ENCODE data around the gene RECK. TPM values are rescaled to one million over a fixed set of nuclear protein-coding genes. Genes with fewer than 3 reads are reported as not detected.

RECK gene
- polyA plus RNA-seq, 1 donor: 9.1 TPM

DNA sequence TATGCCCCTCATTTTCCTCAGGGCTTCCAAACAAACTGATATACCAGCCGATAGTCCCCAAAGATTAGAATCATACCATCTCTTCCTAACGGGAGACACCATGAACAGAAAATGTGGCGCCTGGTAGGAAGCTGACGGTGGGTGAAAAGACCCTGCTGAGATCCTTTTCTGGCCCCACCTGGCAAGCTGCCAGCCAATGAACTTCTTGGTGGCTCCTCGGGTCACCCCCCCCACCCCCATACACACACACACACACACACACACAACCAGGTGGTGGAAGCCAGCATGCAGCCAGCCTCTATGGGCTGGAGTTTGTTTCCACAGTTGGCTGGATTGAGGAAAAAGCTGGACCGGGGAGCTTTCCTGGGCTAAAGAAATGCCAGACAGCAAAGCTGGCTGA is 127.7 kb downstream of the RECK start:
- 80% methylated on average over 1 of the region's 6 CpGs for WGBS (ENCODE audit: insufficient coverage, low lambda C conversion rate)
- Histone ChIP-seq H3K27me3 (ENCODE audit: control insufficient read depth, insufficient read depth, low read length) (peaks cover 2% of the 10 kb centered on the region), H3K36me3 (ENCODE audit: control insufficient read depth, insufficient read depth, low read length) (no peaks in the 10 kb centered on the region), H3K4me3 (ENCODE audit: low read length) (no peak overlapping the region), H3K27ac (ENCODE audit: low read length) (no peak overlapping the region), H3K4me1 (ENCODE audit: control insufficient read depth, insufficient read depth, low read length) (peaks cover 11% of the 10 kb centered on the region), H3K9me3 (ENCODE audit: control insufficient read depth, low read depth, low read length) (no peaks in the 10 kb centered on the region)
- no peak for DNase-seq

- Histone ChIP-seq H3K4me1 (ENCODE audit: control insufficient read depth, insufficient read depth, low read length) (peaks cover 11% of the 10 kb centered on the region), H3K27me3 (ENCODE audit: control insufficient read depth, insufficient read depth, low read length) (peaks cover 2% of the 10 kb centered on the region), H3K9me3 (ENCODE audit: control insufficient read depth, low read depth, low read length) (no peaks in the 10 kb centered on the region), H3K36me3 (ENCODE audit: control insufficient read depth, insufficient read depth, low read length) (no peaks in the 10 kb centered on the region), H3K4me3 (ENCODE audit: low read length) (no peak overlapping the region), H3K27ac (ENCODE audit: low read length) (no peak overlapping the region)
- WGBS (ENCODE audit: insufficient coverage, low lambda C conversion rate): no CpG with 5 or more reads among the region's 3 CpGs
- no peak for DNase-seq
Observed at GRCh38 chr9:36164989-36165388, 128.3 kb downstream of the RECK start.

GRCh38 chr9:36165826-36166167 is 129.1 kb downstream of the RECK start:
- Histone ChIP-seq H3K27ac (ENCODE audit: low read length) (no peak overlapping the region), H3K9me3 (ENCODE audit: control insufficient read depth, low read depth, low read length) (no peaks in the 10 kb centered on the region), H3K36me3 (ENCODE audit: control insufficient read depth, insufficient read depth, low read length) (no peaks in the 10 kb centered on the region), H3K4me1 (ENCODE audit: control insufficient read depth, insufficient read depth, low read length) (peaks cover 11% of the 10 kb centered on the region), H3K4me3 (ENCODE audit: low read length) (no peak overlapping the region), H3K27me3 (ENCODE audit: control insufficient read depth, insufficient read depth, low read length) (peaks cover 2% of the 10 kb centered on the region)
- WGBS (ENCODE audit: insufficient coverage, low lambda C conversion rate): 80% methylated on average over 2 of the region's 12 CpGs
- no peak for DNase-seq

- DNase-seq: peak; percentile 56 to 67
- H3K4me3 ChIP-seq (ENCODE audit: low read length): peak overlapping the region; percentile 41
- peaks cover 2% of the 10 kb centered on the region for H3K27me3 ChIP-seq (ENCODE audit: control insufficient read depth, insufficient read depth, low read length)
- no peaks in the 10 kb centered on the region for H3K9me3 ChIP-seq (ENCODE audit: control insufficient read depth, low read depth, low read length)
- peaks cover 11% of the 10 kb centered on the region for H3K4me1 ChIP-seq (ENCODE audit: control insufficient read depth, insufficient read depth, low read length)
- no peaks in the 10 kb centered on the region for H3K36me3 ChIP-seq (ENCODE audit: control insufficient read depth, insufficient read depth, low read length)
- no peak overlapping the region for H3K27ac ChIP-seq (ENCODE audit: low read length)
- WGBS (ENCODE audit: insufficient coverage, low lambda C conversion rate): no CpG with 5 or more reads among the region's 58 CpGs
Observed at GRCh38 chr9:36166168-36166927, 129.6 kb downstream of the RECK start.

GRCh38 chr9:36169166-36169565 is 132.5 kb downstream of the RECK start, which contains the start of gene CCIN:
TSS of gene CCIN (plus strand) at chr9:36169388. CDS start at chr9:36169503, 115 bp downstream.
- Histone ChIP-seq H3K4me1 (ENCODE audit: control insufficient read depth, insufficient read depth, low read length) (peaks cover 3% of the 10 kb centered on the region), H3K27me3 (ENCODE audit: control insufficient read depth, insufficient read depth, low read length) (peaks cover 2% of the 10 kb centered on the region), H3K36me3 (ENCODE audit: control insufficient read depth, insufficient read depth, low read length) (no peaks in the 10 kb centered on the region), H3K9me3 (ENCODE audit: control insufficient read depth, low read depth, low read length) (no peaks in the 10 kb centered on the region), H3K4me3 (ENCODE audit: low read length) (no peak within 1 kb of the TSS), H3K27ac (ENCODE audit: low read length) (no peak within 1 kb of the TSS)
- no CpG with 5 or more reads among the region's 6 CpGs for WGBS (ENCODE audit: insufficient coverage, low lambda C conversion rate)
- DNase-seq: no peak

GRCh38 chr9:36169708-36170107 is 133.0 kb downstream of the RECK start:
- H3K9me3 ChIP-seq (ENCODE audit: control insufficient read depth, low read depth, low read length): no peaks in the 10 kb centered on the region
- H3K4me3 ChIP-seq (ENCODE audit: low read length): no peak overlapping the region
- no peaks in the 10 kb centered on the region for H3K36me3 ChIP-seq (ENCODE audit: control insufficient read depth, insufficient read depth, low read length)
- H3K27ac ChIP-seq (ENCODE audit: low read length): no peak overlapping the region
- WGBS (ENCODE audit: insufficient coverage, low lambda C conversion rate): 80% methylated on average over 1 of the region's 17 CpGs
- no peak for DNase-seq
- peaks cover 2% of the 10 kb centered on the region for H3K27me3 ChIP-seq (ENCODE audit: control insufficient read depth, insufficient read depth, low read length)
- peaks cover 3% of the 10 kb centered on the region for H3K4me1 ChIP-seq (ENCODE audit: control insufficient read depth, insufficient read depth, low read length)

DNA sequence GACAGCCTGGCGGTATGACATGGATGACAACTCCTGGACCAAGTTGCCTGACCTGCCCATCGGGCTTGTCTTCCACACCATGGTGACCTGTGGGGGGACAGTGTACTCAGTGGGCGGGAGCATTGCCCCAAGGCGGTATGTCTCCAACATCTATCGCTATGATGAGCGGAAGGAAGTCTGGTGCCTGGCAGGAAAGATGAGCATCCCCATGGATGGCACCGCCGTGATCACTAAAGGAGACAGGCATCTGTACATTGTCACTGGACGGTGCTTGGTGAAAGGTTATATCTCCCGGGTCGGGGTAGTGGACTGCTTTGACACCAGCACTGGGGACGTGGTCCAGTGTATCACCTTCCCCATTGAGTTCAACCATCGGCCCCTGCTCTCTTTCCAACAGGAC is 133.8 kb downstream of the RECK start:
- peaks cover 3% of the 10 kb centered on the region for H3K4me1 ChIP-seq (ENCODE audit: control insufficient read depth, insufficient read depth, low read length)
- no peaks in the 10 kb centered on the region for H3K36me3 ChIP-seq (ENCODE audit: control insufficient read depth, insufficient read depth, low read length)
- 100% methylated on average over 3 of the region's 13 CpGs for WGBS (ENCODE audit: insufficient coverage, low lambda C conversion rate)
- no peak for DNase-seq
- H3K9me3 ChIP-seq (ENCODE audit: control insufficient read depth, low read depth, low read length): no peaks in the 10 kb centered on the region
- no peak overlapping the region for H3K27ac ChIP-seq (ENCODE audit: low read length)
- peaks cover 2% of the 10 kb centered on the region for H3K27me3 ChIP-seq (ENCODE audit: control insufficient read depth, insufficient read depth, low read length)
- H3K4me3 ChIP-seq (ENCODE audit: low read length): no peak overlapping the region

- Histone ChIP-seq H3K36me3 (ENCODE audit: control insufficient read depth, insufficient read depth, low read length) (no peaks in the 10 kb centered on the region), H3K4me3 (ENCODE audit: low read length) (no peak overlapping the region), H3K27me3 (ENCODE audit: control insufficient read depth, insufficient read depth, low read length) (no peaks in the 10 kb centered on the region), H3K9me3 (ENCODE audit: control insufficient read depth, low read depth, low read length) (no peaks in the 10 kb centered on the region), H3K27ac (ENCODE audit: low read length) (no peak overlapping the region), H3K4me1 (ENCODE audit: control insufficient read depth, insufficient read depth, low read length) (no peaks in the 10 kb centered on the region)
- no CpG with 5 or more reads among the region's 2 CpGs for WGBS (ENCODE audit: insufficient coverage, low lambda C conversion rate)
- no peak for DNase-seq
Observed at GRCh38 chr9:36173861-36174260, 137.1 kb downstream of the RECK start.

Other genes starting within 250 kb of the RECK start
- 15.3 TPM for gene NPR2, start 245.3 kb upstream of the RECK start, polyA plus RNA-seq
- gene SPAG8, start 224.7 kb upstream of the RECK start, polyA plus RNA-seq: 1.4 TPM
- gene HINT2, start 221.9 kb upstream of the RECK start, polyA plus RNA-seq: 29.7 TPM
- 0.10 TPM for gene FAM221B, start 208.2 kb upstream of the RECK start, polyA plus RNA-seq
- gene TMEM8B, start 207.7 kb upstream of the RECK start, polyA plus RNA-seq: 33.8 TPM
- 0.21 TPM for gene OR13J1, start 166.5 kb upstream of the RECK start, polyA plus RNA-seq
- 1.6 TPM for gene HRCT1, start 130.7 kb upstream of the RECK start, polyA plus RNA-seq
- gene SPAAR, start 127.4 kb upstream of the RECK start, polyA plus RNA-seq: 0.84 TPM
- not detected for gene OR2S2, start 78.8 kb upstream of the RECK start, polyA plus RNA-seq
- gene GLIPR2, start 99.8 kb downstream of the RECK start, polyA plus RNA-seq: 29.1 TPM
- gene CCIN, start 132.5 kb downstream of the RECK start, polyA plus RNA-seq: 0.07 TPM
- gene CLTA, start 154.0 kb downstream of the RECK start, polyA plus RNA-seq: 252 TPM
- 11.4 TPM for gene GNE, start 221.5 kb downstream of the RECK start, polyA plus RNA-seq

All from large intestine (tissue), 3 donors.